ENCODE results near the gene CCDC80. TPM values are rescaled to one million over a fixed set of nuclear protein-coding genes. Genes with fewer than 3 reads are reported as not detected.

The CCDC80 gene
- total and polyA plus RNA-seq, 2 of the 4 experiments (the other 2 are of a cell fraction), result 387 to 418 TPM

- Histone ChIP-seq H4K8ac (ENCODE audit: low read depth in 2 of 2, low read length in 2 of 2) (peak overlapping the region in 1 of 2 experiments; percentile 58; a peak in 1 of 4 replicates), H4K91ac (ENCODE audit: insufficient read depth, low read depth, low read length) (peak overlapping the region; percentile 66), H2BK20ac (ENCODE audit: low read depth, low read length) (peak overlapping the region; percentile 46), H3K9me1 (ENCODE audit: insufficient read depth, low read length) (peaks cover 11% of the 10 kb centered on the region), H3K23ac (ENCODE audit: low read depth, low read length) (no peak overlapping the region), H3K36me3 (ENCODE audit: control insufficient read depth, insufficient read depth, low read length) (no peaks in the 10 kb centered on the region), H2AK5ac (ENCODE audit: low read depth, low read length) (peak overlapping the region; percentile 25; the same call in 1 of the 2 replicates), H2BK120ac (ENCODE audit: low read depth, low read length) (peak overlapping the region; percentile 63), H3K79me1 (ENCODE audit: low read depth in 1 of 2, low read length in 2 of 2) (no peaks in the 10 kb centered on the region), H3K14ac (replicated peaks; ENCODE audit: low read depth, low read length) (peak overlapping the region; percentile 36; the same call in 1 of the 2 replicates), H3K9me3 (ENCODE audit: control insufficient read depth, insufficient read depth, low read length) (no peaks in the 10 kb centered on the region), H2BK15ac (ENCODE audit: low read depth, low read length) (peak overlapping the region; percentile 55; the same call in 1 of the 3 replicates), H2BK5ac (ENCODE audit: low read depth, low read length, poor library complexity, severe bottlenecking) (peak overlapping the region; percentile 57), H3K4ac (ENCODE audit: low read depth, low read length) (peak overlapping the region; percentile 64), H3K18ac (ENCODE audit: low read depth, low read length) (peak overlapping the region; percentile 69; the same call in 1 of the 2 replicates), H3K4me2 (ENCODE audit: low read depth, low read length) (peak overlapping the region; percentile 64; the same call in 1 of the 2 replicates), H2AFZ (replicated peaks; ENCODE audit: low read length, poor library complexity) (no peak overlapping the region), H4K20me1 (ENCODE audit: insufficient read depth, low read length) (no peaks in the 10 kb centered on the region), H3K4me3 (ENCODE audit: insufficient read depth, low read depth, low read length) (no peak overlapping the region), H3K56ac (ENCODE audit: extremely low read depth, insufficient read depth, low read length) (no peak overlapping the region), H3K4me1 (ENCODE audit: control insufficient read depth, insufficient read depth, low read length) (peaks cover 32% of the 10 kb centered on the region), H3K27ac (ENCODE audit: insufficient read depth, low read length) (no peak overlapping the region), H3K27me3 (ENCODE audit: control insufficient read depth, insufficient read depth, low read length) (no peaks in the 10 kb centered on the region), H3K9ac (ENCODE audit: low read depth, low read length) (no peak overlapping the region), H2AK9ac (replicated peaks; ENCODE audit: low read depth, low read length, poor library complexity) (no peak overlapping the region), H4K5ac (ENCODE audit: low read depth, low read length) (peak overlapping the region; percentile 65)
- TF ChIP-seq USF2 (IDR thresholded peaks at IDR 0.05; ENCODE audit: low read depth, low read length) (no peak), MXI1 (IDR thresholded peaks at IDR 0.05; ENCODE audit: borderline replicate concordance, low read depth, low read length) (no peak), ELK1 (IDR thresholded peaks at IDR 0.05; ENCODE audit: borderline replicate concordance, low read depth, low read length) (no peak), BHLHE40 (IDR thresholded peaks at IDR 0.05; ENCODE audit: low read depth, low read length) (no peak), RFX5 (IDR thresholded peaks at IDR 0.05; ENCODE audit: low read depth, low read length) (no peak), CHD1 (IDR thresholded peaks at IDR 0.05; ENCODE audit: low read depth, low read length) (no peak), SMC3 (IDR thresholded peaks at IDR 0.05; ENCODE audit: low read depth, low read length) (no peak), CTCF (conservative IDR thresholded peaks at IDR 0.05; ENCODE audit: low read depth, low read length) (no peak), MAZ (IDR thresholded peaks at IDR 0.05; ENCODE audit: borderline replicate concordance, low read depth, low read length) (no peak), NFE2L2 (IDR thresholded peaks at IDR 0.05; ENCODE audit: low read depth, low read length) (no peak), RAD21 (IDR thresholded peaks at IDR 0.05; ENCODE audit: low read length) (no peak), FOS (IDR thresholded peaks at IDR 0.05; ENCODE audit: low read depth, low read length) (no peak), POLR2A (IDR thresholded peaks at IDR 0.05; ENCODE audit: low read depth, low read length) (no peak), RCOR1 (IDR thresholded peaks at IDR 0.05; ENCODE audit: insufficient replicate concordance, low read length) (no peak), CEBPB (IDR thresholded peaks at IDR 0.05; ENCODE audit: low read depth, low read length) (no peak)
- ChIA-PET CTCF (no interaction called here), POLR2A (ENCODE audit: unreplicated experiment) (no interaction called here)
- DNase-seq (no peak), ATAC-seq (ENCODE audit: low read depth) (no peak)
- in situ Hi-C loops (cut with MboI; ENCODE audit: low sequenced_read_pairs) (loop anchor here (5.0 kb wide), 1 partner anchor 43 kb away; no protein-coding TSS in a partner anchor), intact Hi-C loops (cut with micrococcal nuclease) (loop anchor here (1.0 to 5.0 kb wide), 2 partner anchors 30 to 38 kb away; no protein-coding TSS in a partner anchor), dilution Hi-C loops (cut with HindIII; ENCODE audit: low sequenced_read_pairs, unreplicated experiment) (no loop called here)
- no TSS peak for BruUV-seq (replicated peaks)
- WGBS, 2 experiments (ENCODE audit: extremely low coverage in 2 of 2, insufficient read length in 1 of 2), result 86% methylated on average over 1 of the region's 2 CpGs; no CpG with 5 or more reads in 1 of the 2 experiments
Measured at GRCh38 chr3:112689989-112690388, 49.0 kb upstream of the CCDC80 start.

All from IMR-90 (cell line).